Activated naive CD4-positive, alpha-beta T cell (primary cell): ENCODE data around the gene DAGLB.
"Not testable (repeated sequence)": the region's sequence is repeated elsewhere in the genome, so short reads cannot be mapped to it uniquely, and the experiment has no call there.

Source experiments
- DNase-seq, 4 experiments: peaks; one replicate each; lab custom pipeline; 2025; lab: John Stamatoyannopoulos, UW

The DAGLB gene, protein sequence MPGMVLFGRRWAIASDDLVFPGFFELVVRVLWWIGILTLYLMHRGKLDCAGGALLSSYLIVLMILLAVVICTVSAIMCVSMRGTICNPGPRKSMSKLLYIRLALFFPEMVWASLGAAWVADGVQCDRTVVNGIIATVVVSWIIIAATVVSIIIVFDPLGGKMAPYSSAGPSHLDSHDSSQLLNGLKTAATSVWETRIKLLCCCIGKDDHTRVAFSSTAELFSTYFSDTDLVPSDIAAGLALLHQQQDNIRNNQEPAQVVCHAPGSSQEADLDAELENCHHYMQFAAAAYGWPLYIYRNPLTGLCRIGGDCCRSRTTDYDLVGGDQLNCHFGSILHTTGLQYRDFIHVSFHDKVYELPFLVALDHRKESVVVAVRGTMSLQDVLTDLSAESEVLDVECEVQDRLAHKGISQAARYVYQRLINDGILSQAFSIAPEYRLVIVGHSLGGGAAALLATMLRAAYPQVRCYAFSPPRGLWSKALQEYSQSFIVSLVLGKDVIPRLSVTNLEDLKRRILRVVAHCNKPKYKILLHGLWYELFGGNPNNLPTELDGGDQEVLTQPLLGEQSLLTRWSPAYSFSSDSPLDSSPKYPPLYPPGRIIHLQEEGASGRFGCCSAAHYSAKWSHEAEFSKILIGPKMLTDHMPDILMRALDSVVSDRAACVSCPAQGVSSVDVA

DNA sequence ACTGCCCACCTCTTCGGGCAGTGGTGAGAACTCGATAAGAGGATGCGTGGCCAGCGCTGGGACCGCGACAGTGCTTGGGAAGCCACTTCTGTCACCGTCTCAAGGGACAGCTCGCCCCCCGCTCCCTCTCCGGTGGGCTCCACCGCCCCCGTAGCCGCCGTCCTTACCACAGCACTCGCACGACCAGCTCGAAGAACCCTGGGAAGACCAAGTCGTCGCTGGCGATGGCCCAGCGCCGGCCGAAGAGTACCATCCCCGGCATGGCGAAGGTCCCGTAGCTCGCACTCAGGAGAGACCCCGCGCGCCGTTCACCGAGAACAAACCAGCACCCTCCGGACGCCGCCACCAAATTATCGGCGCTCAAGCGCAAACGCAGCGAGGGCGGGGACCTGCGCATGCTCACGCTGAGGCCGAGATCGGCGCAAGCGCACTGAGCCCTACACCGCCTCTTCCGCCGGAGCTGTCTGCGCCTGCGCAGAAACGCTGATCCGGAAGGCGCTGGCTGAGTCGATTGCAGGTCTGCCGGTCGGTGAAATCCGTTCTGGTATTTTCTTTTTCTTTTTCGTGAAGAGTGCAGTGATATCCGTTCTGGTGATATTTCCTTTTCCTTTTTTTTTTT is at the start of gene DAGLB:
TSS of gene DAGLB (minus strand) at position 374 of the 619 bp plus-strand sequence. CDS start at position 262, 112 bp downstream.
- DNase-seq, result peak; percentile 94 to 96 (median 94)

DNA sequence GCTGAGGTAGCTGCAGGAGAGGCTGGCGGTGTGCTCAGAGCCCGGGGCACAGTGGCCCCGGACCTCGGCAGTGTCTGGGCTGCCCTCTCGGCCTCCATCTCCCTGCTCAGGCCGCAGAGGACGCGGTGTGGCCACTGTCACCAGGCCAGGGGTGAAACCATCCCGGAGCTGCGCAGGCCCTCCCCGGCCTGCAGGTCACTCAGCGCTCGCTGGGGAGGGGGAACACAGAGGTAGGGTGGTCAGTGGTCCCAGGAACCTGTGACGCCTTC is 49.8 kb upstream of the DAGLB start:
- no peak for DNase-seq

DNA sequence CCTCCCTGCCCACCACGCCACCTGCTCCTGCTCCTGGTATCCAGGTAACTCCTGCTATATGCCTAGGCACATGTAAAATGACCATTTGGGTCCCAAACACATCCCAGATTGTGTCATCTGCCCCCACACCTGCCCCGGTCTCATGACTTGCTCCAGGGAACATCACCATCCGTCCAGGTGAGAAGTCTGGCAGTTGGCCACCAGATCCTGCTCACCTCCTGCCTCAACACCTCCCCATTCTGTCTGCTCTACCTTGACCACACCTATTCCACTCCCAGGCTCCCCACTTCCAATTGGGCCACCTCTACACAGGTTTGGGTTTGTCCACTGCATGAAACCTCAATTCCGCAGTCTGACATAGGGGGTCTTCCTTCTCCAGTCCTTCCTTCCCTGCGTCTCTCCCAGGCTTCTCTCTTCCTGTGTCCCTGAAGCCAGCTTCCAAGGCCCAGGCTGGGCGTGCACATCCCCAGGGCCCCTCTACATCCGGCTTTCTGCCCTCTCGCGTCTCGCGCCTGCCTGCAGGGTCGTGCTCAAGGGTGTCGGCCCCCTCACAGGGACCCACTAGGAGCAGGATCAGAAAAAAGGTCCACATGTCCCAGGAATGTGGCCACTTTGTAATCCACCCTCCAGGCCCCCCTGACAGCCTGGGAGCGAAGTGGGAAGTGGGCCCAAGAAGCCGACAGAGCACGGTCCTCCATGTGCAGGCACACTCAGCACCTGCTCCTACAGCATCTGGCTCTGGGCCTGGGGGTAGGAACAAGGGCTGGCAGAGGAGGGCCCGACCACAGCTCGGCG is 49.3 kb upstream of the DAGLB start:
- no peak for DNase-seq

DNA sequence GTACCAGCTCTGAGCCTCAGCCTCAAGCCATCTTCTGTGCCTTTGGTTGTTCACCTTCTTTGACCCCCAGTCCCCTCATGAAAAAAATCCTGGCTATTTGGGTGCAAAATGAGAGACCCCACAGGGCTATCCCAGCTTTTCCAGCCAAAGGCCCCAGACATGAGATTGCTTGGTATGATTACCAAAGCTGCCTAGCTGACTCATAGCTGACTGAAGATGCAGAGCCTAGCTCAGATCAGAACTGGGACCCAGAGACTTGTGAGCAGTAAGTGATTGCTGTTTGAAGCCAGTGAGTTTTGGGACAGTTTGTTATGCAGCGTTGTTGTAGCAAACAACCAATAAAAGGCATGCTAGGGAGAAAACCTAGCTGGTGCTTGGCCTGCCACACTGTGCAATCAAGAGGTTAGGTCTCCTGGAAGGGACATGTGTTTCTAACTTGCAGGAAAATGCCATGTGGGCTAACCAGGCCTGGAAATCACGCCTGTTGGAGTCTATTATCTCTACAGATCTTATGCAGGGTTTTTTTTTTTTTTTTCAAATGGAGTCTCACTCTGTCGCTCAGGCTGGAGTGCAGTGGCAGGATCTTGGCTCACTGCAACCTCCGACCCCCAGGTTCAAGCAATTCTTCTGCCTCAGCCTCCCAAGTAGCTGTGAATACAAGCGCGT is 48.0 kb upstream of the DAGLB start:
- no peak for DNase-seq

DNA sequence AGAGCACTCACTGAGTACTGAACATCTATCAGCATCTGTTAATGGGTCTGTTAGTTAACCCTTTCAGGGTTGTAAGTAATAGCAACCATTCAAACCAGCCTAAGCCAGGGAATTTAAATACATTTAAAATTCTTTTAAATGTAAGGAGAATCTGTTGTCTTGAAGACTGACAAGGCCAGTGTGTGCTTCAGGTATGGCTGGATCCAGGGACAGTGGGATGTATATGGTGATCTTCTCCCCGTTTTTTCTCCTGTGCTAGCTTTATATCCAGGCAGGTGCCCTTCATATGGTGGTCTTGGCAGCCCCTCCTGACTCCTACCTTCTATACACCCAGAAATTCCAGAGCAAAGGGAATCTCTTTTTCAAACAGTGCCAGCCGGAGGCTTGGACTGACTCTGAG is 46.6 kb upstream of the DAGLB start:
- no peak for DNase-seq

DNA sequence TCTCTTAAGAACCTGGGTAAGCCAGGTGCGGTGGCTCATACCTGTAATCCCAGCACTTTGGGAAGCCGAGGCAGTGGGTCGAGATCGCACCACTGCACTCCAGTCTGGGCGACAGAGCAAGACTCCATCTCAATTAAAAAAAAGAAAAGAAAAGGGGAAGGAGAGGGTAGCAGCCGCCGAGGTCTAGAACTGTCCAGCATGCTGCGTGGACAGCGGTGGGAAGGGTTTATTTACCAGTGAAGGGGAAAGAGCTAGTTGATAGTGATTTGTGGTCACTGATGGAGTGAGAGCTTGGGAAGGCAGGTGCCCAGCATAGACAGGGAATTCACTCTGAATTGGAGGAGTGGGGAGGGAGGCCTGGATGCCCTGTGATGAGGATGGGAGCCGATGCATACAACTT is 43.4 kb upstream of the DAGLB start:
- DNase-seq, result no peak

DNA sequence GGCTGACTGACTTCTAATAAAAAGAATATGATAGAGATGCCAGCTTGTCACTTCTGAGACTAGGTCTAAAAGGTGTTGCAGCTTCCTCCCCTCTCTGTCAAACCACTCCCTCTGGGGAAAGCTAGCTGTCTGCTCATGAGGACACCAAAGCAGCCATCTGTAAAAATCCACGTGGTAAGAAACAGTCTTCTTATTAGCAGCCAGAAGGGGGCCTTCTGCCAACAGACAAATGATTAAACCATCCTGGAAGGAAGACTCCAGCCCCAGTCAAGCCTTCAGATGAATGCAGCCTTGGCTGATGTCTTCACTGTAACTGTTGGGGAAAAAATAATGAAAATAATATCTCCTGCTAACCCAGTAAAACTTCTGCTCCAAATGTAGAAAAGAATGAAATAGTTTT is 41.9 kb upstream of the DAGLB start:
- no peak for DNase-seq

DNA sequence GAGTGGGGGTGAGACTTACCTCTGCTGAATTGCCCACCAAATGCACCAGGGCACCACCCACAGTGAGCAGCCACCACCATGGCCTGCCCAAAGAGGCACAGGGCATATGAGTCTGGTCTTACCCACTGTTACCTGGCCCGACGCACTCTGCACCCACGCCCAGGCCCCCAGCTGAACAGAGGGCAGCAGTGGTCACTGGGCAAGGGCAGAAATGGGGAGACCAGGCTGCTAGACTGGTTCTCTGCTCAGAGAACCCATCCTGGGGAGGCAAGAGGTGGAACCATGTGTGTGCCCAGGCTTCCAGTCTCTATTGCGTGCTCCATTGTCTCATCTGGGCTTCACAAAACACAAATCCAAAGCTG is 39.4 kb upstream of the DAGLB start:
- DNase-seq, result no peak

DNA sequence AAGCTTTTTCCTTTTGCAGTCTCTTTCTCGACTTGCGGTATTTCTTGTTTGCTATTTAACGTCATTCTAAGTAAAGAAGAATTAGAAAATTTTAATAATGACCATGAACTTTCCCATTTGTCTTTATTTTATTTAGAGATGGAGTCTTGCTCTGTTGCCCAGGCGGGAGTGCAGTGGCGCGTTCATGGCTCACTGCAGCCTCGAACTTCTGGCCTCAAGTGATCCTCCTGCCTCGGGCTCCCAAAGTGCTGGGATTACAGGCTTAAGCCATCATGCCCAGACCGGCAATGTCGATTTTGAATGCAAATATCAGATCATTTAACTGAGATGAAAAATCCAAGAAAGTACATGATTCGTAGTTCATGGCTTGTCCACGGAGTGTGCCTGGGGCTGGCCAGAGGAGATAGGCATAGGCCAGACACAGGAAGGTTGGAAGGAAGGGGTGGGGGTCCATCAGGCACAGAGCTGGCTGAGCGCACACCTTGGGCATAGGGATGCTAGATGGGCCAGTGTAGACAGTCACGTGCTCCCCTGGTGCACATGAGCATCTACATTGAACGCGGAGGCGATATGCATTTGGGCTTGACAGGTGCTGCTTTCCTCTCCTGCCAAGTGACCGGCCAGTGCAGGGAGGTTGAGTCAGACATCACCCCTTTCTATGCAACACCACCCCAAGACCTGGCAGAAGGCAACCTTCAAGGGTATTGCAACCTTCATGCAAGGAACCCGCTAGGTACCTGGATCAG is 38.9 kb upstream of the DAGLB start:
- DNase-seq, result no peak

DNA sequence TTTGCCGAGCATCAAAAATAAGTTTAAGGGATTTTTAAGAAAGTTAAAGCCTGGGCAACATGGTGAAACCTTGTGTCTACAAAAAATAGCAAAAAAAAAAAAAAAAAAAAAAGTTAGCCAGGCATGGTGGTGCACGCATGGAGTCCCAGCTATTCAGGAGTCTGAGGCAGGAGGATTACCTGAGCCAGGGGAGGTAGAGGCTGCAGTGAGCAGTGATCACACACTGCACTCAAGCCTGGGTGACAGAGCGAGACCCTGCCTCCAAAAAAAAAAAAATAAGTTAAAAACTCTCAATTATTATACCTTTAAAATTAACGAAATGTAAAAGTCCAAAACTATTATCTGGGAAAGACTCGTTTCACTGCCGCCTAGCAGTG is 35.0 kb upstream of the DAGLB start:
- no peak for DNase-seq

DNA sequence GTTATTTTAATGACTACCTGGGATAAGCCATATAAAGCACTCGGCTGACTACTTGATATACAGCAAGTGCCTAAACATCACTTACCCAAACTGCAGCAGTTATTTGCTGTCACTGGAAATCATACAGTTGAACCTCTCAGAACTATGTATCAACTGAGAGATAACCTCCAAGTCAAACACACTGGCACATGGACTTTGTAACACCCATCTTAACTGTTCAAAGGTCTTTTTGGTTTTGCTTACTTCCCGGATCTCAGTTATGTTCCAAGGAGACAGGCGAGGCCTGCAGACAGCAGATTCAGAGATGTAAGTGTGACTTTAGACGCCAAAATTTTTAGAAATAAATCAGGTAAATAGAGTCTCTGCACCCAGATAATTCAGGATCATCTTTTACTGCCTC is 34.6 kb upstream of the DAGLB start:
- no peak for DNase-seq

DNA sequence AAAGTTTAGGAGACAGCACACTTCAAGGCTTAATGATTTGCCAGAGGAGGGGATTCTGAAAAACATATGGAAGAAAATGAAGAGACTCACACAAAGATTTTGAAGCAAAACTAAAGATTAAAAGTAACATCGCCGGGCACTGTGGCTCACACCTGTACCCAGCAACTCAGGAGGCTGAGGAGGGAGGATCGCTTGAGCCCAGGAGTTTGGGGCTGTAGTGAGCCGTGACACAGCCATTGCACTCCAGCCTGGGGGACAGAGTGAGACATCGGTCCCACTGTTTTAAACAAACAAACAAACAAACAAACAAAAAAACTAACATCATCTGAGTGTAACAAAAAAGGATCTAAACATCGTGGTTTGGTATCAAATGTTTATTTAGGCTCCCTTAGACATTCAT is 33.7 kb upstream of the DAGLB start:
- DNase-seq, result no peak

DNA sequence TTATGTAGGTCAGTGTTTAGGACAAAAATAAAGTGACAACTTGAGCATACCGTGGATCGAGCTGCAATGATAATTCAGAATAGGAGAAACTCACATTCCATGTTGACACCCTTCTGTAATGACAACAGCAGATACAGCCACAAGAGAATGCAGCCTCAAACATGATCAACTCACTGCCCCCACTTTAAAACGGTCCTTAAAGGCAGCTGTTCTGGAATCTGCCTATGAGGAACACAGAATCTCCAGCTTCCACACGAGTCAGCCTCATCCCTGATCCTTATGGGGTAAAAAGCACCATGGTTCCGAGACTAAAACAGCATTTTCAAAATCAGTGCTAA is 32.5 kb upstream of the DAGLB start:
- no peak for DNase-seq

DNA sequence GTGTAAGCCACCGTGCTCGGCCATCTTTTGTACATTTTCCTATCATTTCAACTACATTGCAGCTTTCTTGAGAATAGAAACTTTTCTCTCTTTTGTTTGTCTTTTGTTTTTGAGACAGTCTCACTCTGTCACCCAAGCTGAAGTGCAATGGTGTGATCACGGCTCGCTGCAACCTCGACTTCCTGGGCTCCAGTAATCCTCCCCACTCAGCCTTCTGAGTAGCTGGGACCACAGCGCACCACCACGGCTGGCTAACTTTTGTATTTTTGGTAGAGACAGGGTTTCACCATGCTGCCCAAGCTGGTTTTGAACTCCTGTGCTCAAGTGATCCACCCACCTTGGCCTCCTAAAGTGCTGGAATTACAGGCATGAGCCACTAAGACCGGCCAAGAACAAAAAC is 31.3 kb upstream of the DAGLB start:
- no peak for DNase-seq

DNA sequence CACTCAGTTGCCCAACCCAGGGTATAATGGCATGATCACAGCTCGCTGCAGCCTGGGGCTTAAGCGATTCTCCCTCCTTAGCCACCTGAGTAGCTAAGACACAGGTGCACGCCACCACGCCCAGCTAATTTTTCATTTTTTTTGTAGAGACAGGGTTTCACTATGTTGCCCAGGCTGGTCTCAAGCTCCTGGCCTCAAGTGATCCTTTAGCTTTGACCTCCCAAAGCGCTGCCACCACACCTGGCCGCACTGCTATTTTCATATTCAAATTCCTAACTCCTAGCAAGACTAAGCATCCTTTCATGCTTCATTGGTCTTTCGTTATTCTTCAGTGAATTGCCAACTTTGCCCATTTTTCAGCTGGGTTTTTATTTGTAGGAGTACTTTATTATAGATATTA is 30.4 kb upstream of the DAGLB start:
- DNase-seq, result no peak

DNA sequence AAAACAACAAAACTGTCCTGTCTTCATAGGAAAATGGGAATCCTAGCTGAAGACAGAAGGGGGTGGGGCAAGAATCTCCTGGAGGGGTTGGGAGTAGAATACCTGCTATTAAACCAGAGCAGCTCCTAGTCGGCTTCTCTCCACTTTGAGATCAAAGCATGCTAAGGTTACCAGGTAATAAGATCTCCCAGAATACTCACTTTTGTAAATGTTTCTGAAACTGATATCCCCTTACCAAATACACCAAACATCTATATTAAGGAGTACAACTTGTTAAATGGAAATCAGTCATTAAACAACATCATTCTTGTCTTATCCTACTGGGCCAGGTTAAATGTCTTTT is 29.5 kb upstream of the DAGLB start:
- DNase-seq, result no peak

DNA sequence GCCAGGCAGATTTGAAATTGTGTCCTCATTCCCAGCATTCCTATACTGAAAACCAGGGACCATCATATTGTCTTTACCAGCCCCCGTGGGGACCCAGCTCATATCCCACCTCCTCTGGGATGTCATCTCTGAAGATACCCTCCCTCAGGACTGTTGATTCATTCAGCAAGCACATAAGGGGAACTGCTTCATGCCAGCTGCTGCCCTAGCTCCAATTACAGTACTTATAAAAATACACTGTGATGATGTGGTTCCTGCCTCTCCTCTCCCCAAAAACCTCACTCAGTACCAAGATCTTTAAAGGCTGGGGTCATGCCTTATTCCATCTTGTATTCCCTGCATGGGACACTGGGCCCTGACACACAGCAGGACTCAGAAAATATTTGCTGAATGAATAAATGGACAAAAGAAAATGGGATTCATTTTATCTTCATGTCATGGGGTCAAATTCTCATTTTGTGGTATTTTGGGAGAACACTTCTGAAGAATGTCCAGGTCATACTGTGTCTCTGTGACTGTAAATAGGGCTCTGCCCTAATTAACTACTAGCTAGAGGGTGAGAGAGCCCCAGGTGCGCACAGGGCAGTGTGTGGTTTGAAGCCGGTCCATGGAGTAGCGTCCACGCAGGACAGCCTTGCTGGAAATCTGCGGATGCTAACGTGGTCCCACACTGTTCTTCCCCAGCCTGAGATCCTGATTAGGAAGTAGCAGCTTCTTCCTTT is 29.0 kb upstream of the DAGLB start:
- DNase-seq, result no peak

DNA sequence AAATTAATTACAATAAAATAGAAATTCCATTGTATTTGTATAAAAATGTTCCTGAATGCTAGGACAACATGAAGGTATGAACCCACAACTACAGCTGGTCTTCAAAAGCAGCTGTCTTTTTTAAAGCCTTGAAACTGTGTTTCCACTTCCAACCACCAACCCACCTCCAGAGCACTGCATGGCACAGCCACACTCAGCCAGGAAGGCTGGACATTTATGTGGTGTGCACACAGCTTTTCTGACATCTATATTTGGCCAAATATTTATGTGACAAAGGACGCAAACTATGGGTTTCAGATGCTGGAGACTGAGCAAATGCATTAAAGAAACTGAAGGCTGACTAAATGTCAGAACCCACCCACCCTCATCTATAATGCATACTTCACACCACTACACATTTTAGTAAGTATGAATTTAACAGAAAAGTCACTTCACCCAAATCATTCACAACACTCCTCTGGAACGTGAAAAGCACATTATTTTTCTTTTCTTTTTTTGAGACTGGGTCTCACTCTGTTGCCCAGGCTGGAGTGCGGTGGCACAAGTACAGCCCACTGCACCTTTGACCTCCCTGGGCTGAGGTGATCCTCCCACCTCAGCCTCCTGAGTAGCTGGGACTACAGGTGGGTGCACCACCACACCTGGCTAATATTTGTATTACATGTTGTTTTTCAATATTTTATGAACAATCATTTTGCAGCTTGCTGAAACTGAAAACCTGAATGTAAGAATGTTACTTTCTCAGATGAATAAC is 27.9 kb upstream of the DAGLB start:
- DNase-seq, result no peak

DNA sequence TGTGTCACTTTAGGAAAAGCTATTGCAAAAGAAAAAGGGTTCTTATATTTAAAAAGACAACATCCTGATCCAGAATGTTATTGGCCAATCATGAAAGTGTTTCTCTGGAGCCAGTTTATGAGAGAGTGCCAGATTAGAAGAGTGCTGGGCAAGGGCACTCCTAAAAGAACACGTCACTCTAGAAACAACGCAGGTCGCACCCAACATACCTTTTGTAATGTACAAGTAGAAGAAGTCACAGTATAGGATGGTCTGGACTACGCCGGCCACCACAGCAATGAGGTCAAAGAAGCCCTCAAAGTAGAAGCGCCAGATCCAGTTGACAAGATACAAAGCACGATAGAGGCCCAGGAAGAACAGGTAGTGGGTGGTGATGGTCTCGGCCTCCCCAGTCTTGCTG is 18.1 kb upstream of the DAGLB start:
- no peak for DNase-seq

DNA sequence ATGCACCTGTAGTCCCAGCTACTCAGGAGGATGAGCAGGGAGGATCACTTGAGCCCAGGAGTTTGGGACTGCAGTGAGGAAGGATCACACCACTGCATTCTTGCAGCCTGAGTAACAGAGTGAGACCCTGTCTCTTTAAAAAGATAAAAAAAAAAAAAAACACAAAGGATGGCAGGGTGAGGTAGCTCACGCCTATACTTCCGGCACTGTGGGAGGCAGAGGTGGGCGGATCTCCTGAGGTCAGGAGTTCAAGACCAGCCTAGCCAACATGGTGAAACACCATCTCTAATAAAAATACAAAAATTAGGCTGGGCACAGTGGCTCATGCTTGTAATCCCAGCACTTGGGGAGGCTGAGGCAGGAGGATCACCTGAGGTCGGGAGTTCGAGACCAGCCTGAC is 15.9 kb upstream of the DAGLB start:
- not testable (repeated sequence) for DNase-seq
